Measurements from ENCODE around the gene ZBTB16. TPM values are rescaled to one million over a fixed set of nuclear protein-coding genes. Genes with fewer than 3 reads are reported as not detected.

ZBTB16 gene
- total and polyA plus RNA-seq, 2 of the 4 experiments (the other 2 are of a cell fraction): not detected

DNA sequence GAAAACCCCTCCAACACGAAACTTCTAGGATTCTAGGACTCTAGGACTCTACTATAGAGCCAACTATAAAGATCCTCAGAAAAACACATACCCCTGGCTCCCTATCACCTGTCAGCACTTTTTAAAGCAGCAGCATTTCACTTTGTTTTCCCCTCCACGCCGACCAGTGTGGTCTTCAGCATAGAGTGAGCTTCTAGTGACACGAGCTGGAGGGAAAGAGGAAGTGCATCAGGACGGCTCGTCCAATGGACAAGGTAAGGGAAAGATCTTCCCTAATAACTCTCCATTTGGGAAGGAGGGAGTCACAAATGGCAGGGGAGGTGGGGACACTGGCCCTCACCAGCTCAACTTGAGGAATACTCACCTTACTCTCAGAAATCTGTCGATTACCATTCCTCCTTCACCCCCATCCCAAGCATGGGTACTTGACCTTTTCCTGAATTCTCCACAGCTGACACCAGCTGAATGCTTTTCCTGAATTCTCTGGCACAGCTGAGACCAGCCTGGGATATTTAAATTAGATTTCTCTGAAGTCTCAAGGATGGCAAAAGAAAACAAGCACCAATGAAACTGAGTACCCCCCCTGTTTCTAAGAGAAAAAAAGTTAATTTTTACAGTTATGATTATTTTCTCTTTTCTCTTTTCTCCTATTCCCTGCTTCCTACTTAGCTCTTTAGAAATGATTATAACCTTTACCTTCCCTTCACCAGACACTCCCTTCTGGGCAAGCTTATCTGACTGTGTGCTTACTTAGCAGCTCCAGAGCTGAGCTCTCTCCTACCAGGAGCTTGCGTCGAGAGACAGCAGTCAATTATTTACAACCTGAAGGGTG lies 203.4 kb downstream of the ZBTB16 start:
- H2BK5ac ChIP-seq (ENCODE audit: low read depth, low read length, poor library complexity, severe bottlenecking): no peak overlapping the region
- POLR2A ChIA-PET (ENCODE audit: unreplicated experiment): no interaction called here
- H3K9me3 ChIP-seq (ENCODE audit: control insufficient read depth, insufficient read depth, low read length): no peaks in the 10 kb centered on the region
- H3K56ac ChIP-seq (ENCODE audit: extremely low read depth, insufficient read depth, low read length): no peak overlapping the region
- no CpG with 5 or more reads among the region's 9 CpGs for WGBS, 2 experiments (ENCODE audit: extremely low coverage in 2 of 2, insufficient read length in 1 of 2)
- no peaks in the 10 kb centered on the region for H4K20me1 ChIP-seq (ENCODE audit: insufficient read depth, low read length)
- no peak overlapping the region for H4K91ac ChIP-seq (ENCODE audit: insufficient read depth, low read depth, low read length)
- dilution Hi-C loops (cut with HindIII; ENCODE audit: low sequenced_read_pairs, unreplicated experiment): no loop called here
- no peak overlapping the region for H3K14ac ChIP-seq (replicated peaks; ENCODE audit: low read depth, low read length)
- intact Hi-C loops (cut with micrococcal nuclease): loop anchor here (1.0 to 5.0 kb wide), 4 partner anchors 101 to 956 kb away; partner anchors contain the start of gene ZW10
- H3K9ac ChIP-seq (ENCODE audit: low read depth, low read length): no peak overlapping the region
- no peak overlapping the region for H2AFZ ChIP-seq (replicated peaks; ENCODE audit: low read length, poor library complexity)
- no peak overlapping the region for H2BK15ac ChIP-seq (ENCODE audit: low read depth, low read length)
- no peak overlapping the region for H3K23ac ChIP-seq (ENCODE audit: low read depth, low read length)
- no peak overlapping the region for H2BK120ac ChIP-seq (ENCODE audit: low read depth, low read length)
- BruUV-seq (replicated peaks): no TSS peak
- no peak overlapping the region for H3K4me2 ChIP-seq (ENCODE audit: low read depth, low read length)
- no peak overlapping the region for H2AK5ac ChIP-seq (ENCODE audit: low read depth, low read length)
- no peak overlapping the region for H3K4ac ChIP-seq (ENCODE audit: low read depth, low read length)
- peak; percentile 91 for ATAC-seq (ENCODE audit: low read depth)
- H3K27me3 ChIP-seq (ENCODE audit: control insufficient read depth, insufficient read depth, low read length): peaks cover 43% of the 10 kb centered on the region
- no peak overlapping the region for H4K8ac ChIP-seq (ENCODE audit: low read depth in 2 of 2, low read length in 2 of 2)
- H2AK9ac ChIP-seq (replicated peaks; ENCODE audit: low read depth, low read length, poor library complexity): no peak overlapping the region
- in situ Hi-C loops (cut with MboI; ENCODE audit: low sequenced_read_pairs): loop anchor here (5.0 kb wide), 2 partner anchors 226 to 366 kb away; no protein-coding TSS in a partner anchor
- no peak overlapping the region for H3K18ac ChIP-seq (ENCODE audit: low read depth, low read length)
- TF ChIP-seq RAD21 (IDR thresholded peaks at IDR 0.05; ENCODE audit: low read length) (peak; percentile 83), SMC3 (IDR thresholded peaks at IDR 0.05; ENCODE audit: low read depth, low read length) (peak; percentile 63), MXI1 (IDR thresholded peaks at IDR 0.05; ENCODE audit: borderline replicate concordance, low read depth, low read length) (no peak)
- TF ChIP-seq, protein P1, sequence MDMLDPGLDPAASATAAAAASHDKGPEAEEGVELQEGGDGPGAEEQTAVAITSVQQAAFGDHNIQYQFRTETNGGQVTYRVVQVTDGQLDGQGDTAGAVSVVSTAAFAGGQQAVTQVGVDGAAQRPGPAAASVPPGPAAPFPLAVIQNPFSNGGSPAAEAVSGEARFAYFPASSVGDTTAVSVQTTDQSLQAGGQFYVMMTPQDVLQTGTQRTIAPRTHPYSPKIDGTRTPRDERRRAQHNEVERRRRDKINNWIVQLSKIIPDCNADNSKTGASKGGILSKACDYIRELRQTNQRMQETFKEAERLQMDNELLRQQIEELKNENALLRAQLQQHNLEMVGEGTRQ (IDR thresholded peaks at IDR 0.05; ENCODE audit: low read depth, low read length): no peak
- TF ChIP-seq, protein P2, sequence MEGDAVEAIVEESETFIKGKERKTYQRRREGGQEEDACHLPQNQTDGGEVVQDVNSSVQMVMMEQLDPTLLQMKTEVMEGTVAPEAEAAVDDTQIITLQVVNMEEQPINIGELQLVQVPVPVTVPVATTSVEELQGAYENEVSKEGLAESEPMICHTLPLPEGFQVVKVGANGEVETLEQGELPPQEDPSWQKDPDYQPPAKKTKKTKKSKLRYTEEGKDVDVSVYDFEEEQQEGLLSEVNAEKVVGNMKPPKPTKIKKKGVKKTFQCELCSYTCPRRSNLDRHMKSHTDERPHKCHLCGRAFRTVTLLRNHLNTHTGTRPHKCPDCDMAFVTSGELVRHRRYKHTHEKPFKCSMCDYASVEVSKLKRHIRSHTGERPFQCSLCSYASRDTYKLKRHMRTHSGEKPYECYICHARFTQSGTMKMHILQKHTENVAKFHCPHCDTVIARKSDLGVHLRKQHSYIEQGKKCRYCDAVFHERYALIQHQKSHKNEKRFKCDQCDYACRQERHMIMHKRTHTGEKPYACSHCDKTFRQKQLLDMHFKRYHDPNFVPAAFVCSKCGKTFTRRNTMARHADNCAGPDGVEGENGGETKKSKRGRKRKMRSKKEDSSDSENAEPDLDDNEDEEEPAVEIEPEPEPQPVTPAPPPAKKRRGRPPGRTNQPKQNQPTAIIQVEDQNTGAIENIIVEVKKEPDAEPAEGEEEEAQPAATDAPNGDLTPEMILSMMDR (conservative IDR thresholded peaks at IDR 0.05; ENCODE audit: low read depth, low read length): peak; percentile 73
- no peaks in the 10 kb centered on the region for H3K79me1 ChIP-seq (ENCODE audit: low read depth in 1 of 2, low read length in 2 of 2)
- peak; percentile 54 for DNase-seq
- H3K36me3 ChIP-seq (ENCODE audit: control insufficient read depth, insufficient read depth, low read length): no peaks in the 10 kb centered on the region
- CTCF ChIA-PET: interaction anchor here (0.7 to 4.5 kb wide), 10 partner anchors 16 to 457 kb away, joined by 3 to 43 read pairs (median 5); partner anchors contain the start of gene HTR3B
- no peak overlapping the region for H2BK20ac ChIP-seq (ENCODE audit: low read depth, low read length)
- no peaks in the 10 kb centered on the region for H3K9me1 ChIP-seq (ENCODE audit: insufficient read depth, low read length)
- H4K5ac ChIP-seq (ENCODE audit: low read depth, low read length): no peak overlapping the region
- H3K27ac ChIP-seq (ENCODE audit: insufficient read depth, low read length): no peak overlapping the region
- H3K4me3 ChIP-seq (ENCODE audit: insufficient read depth, low read depth, low read length): no peak overlapping the region
- H3K4me1 ChIP-seq (ENCODE audit: control insufficient read depth, insufficient read depth, low read length): no peaks in the 10 kb centered on the region

Data from IMR-90 (cell line).